Loucy (cell line): ENCODE results near the gene GIPC2.

Experiments
- CTCF ChIP-seq: fragments of 200-600 bp; sonication (generic); conservative IDR thresholded peaks from 2 replicates; pipeline ENCODE4 v1.5.1; 2014; ENCODE audit warnings: mild to moderate bottlenecking, antibody characterized with exemption, low read length
- EZH2phosphoT487 ChIP-seq: fragments of 200-600 bp; IDR thresholded peaks from 2 replicates; pipeline ENCODE4 v1.6.1; 2018; ENCODE audit warnings: antibody characterized with exemption, mild to moderate bottlenecking, moderate library complexity, borderline replicate concordance

GRCh38 chr1:78171736-78172590, 126.2 kb downstream of the GIPC2 start:
- TF ChIP-seq CTCF (no peak), EZH2phosphoT487 (no peak)
